ENCODE measurements around the gene AZGP1.
A peak's percentile ranks its signal among the peaks of the same experiment; 100 is the strongest.
"Not testable (repeated sequence)": the region's sequence is repeated elsewhere in the genome, so short reads cannot be mapped to it uniquely, and the experiment has no call there.

AZGP1 gene

GRCh38 chr7:99996755-99997544 is 21.1 kb upstream of the AZGP1 start:
- DNase-seq = no peak

- DNase-seq = no peak
Measured at GRCh38 chr7:99994819-99995218, 19.0 kb upstream of the AZGP1 start.

GRCh38 chr7:99992330-99993038 is 16.7 kb upstream of the AZGP1 start:
- no peak for DNase-seq

- not testable (repeated sequence) for DNase-seq
Measured at GRCh38 chr7:99991543-99991942, 15.7 kb upstream of the AZGP1 start.

- no peak for DNase-seq
Measured at GRCh38 chr7:99990460-99990852, 14.6 kb upstream of the AZGP1 start.

- no peak for DNase-seq
Measured at GRCh38 chr7:99987846-99988245, 12.0 kb upstream of the AZGP1 start.

GRCh38 chr7:99987306-99987705 is 11.5 kb upstream of the AZGP1 start:
- DNase-seq = not testable (repeated sequence)

GRCh38 chr7:99984593-99984992 is 8.8 kb upstream of the AZGP1 start:
- no peak for DNase-seq

GRCh38 chr7:99981066-99981465 is 5.2 kb upstream of the AZGP1 start:
- DNase-seq = not testable (repeated sequence)

- DNase-seq = not testable (repeated sequence)
Measured at GRCh38 chr7:99980448-99980872, 4.6 kb upstream of the AZGP1 start.

GRCh38 chr7:99979814-99980225 is 4.0 kb upstream of the AZGP1 start:
- DNase-seq = peak; percentile 70

- DNase-seq = no peak
Measured at GRCh38 chr7:99976626-99977025, 795 bp upstream of the AZGP1 start.

- DNase-seq = no peak
Measured at GRCh38 chr7:99974681-99975080, 1.1 kb downstream of the AZGP1 start.

GRCh38 chr7:99973817-99974216 is 2.0 kb downstream of the AZGP1 start:
- not testable (repeated sequence) for DNase-seq

- no peak for DNase-seq
Measured at GRCh38 chr7:99971242-99971641, 4.6 kb downstream of the AZGP1 start.

- DNase-seq = not testable (repeated sequence)
Measured at GRCh38 chr7:99969813-99970212, 6.0 kb downstream of the AZGP1 start.

GRCh38 chr7:99969298-99969697 is 6.5 kb downstream of the AZGP1 start:
- no peak for DNase-seq

GRCh38 chr7:99958564-99959227 is 17.1 kb downstream of the AZGP1 start:
- no peak for DNase-seq

GRCh38 chr7:99955247-99955646 is 20.6 kb downstream of the AZGP1 start:
- DNase-seq = no peak

GRCh38 chr7:99954643-99955042 is 21.2 kb downstream of the AZGP1 start:
- DNase-seq = not testable (repeated sequence)

GRCh38 chr7:99953649-99954048 is 22.2 kb downstream of the AZGP1 start:
- no peak for DNase-seq

- DNase-seq = not testable (repeated sequence)
Measured at GRCh38 chr7:99952649-99953048, 23.2 kb downstream of the AZGP1 start.

- not testable (repeated sequence) for DNase-seq
Measured at GRCh38 chr7:99950819-99951218, 25.0 kb downstream of the AZGP1 start.
